Measurements from ENCODE around the gene DHFR. TPM values are rescaled to one million over a fixed set of nuclear protein-coding genes. Genes with fewer than 3 reads are reported as not detected.

Gene DHFR
- polyA plus RNA-seq, 2 of the 4 experiments (the other 2 are of a cell fraction), result 61.3 to 91.1 TPM

DNA sequence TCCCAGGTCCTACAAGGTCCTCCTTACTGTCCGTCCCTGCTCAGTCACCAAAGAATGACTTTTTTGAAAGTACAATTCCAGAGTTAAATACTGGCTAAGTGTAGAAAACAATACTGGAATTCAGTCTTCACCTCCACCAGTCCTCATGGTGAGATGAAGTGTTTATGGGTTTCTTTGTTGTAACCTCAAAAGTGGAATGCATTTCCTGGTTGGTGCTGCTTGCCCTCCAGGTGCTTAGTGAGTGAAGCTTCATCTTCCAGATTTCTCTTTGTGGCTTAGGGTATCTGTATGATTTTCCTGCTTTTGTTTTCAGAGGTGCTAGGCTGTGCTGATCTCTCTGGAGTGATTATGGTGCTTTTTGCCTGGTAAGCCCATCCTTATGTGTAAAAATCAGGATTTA is 49.4 kb upstream of the DHFR start:
- Histone ChIP-seq H3K4me2 (no peak overlapping the region), H3K4me1 (no peaks in the 10 kb centered on the region), H3K9me3 (no peaks in the 10 kb centered on the region), H3K4me3 (no peak overlapping the region), H3K27ac (no peak overlapping the region)
- ATAC-seq (no peak), DNase-seq (ENCODE audit: low read depth in 1 of 2, low spot score in 1 of 2) (no peak), FAIRE-seq (no peak)
- WGBS (ENCODE audit: missing lambda C conversion rate), result 82% methylated on average over 1 of the region's 1 CpG
- TF ChIP-seq RAD21 (conservative IDR thresholded peaks at IDR 0.05 in 1 of 2, IDR thresholded peaks at IDR 0.05 in 1 of 2) (no peak), TP53 (CRISPR knock-in tag; IDR thresholded peaks at IDR 0.05) (no peak), KDM1A (IDR thresholded peaks at IDR 0.05; ENCODE audit: low read depth) (no peak), MAFK (IDR thresholded peaks at IDR 0.05; ENCODE audit: partially characterized antibody) (no peak), HEYL (CRISPR knock-in tag; IDR thresholded peaks at IDR 0.05) (no peak), GATA3 (IDR thresholded peaks at IDR 0.05; ENCODE audit: borderline replicate concordance) (no peak), JUN (IDR thresholded peaks at IDR 0.05) (no peak), JUNB (IDR thresholded peaks at IDR 0.05) (no peak)
- TF ChIP-seq, protein P1, sequence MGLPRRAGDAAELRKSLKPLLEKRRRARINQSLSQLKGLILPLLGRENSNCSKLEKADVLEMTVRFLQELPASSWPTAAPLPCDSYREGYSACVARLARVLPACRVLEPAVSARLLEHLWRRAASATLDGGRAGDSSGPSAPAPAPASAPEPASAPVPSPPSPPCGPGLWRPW (IDR thresholded peaks at IDR 0.05), result no peak
- TF ChIP-seq, protein P2, sequence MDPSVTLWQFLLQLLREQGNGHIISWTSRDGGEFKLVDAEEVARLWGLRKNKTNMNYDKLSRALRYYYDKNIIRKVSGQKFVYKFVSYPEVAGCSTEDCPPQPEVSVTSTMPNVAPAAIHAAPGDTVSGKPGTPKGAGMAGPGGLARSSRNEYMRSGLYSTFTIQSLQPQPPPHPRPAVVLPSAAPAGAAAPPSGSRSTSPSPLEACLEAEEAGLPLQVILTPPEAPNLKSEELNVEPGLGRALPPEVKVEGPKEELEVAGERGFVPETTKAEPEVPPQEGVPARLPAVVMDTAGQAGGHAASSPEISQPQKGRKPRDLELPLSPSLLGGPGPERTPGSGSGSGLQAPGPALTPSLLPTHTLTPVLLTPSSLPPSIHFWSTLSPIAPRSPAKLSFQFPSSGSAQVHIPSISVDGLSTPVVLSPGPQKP (IDR thresholded peaks at IDR 0.05; ENCODE audit: low read depth, low read length), result no peak
- TF ChIP-seq, protein P3, sequence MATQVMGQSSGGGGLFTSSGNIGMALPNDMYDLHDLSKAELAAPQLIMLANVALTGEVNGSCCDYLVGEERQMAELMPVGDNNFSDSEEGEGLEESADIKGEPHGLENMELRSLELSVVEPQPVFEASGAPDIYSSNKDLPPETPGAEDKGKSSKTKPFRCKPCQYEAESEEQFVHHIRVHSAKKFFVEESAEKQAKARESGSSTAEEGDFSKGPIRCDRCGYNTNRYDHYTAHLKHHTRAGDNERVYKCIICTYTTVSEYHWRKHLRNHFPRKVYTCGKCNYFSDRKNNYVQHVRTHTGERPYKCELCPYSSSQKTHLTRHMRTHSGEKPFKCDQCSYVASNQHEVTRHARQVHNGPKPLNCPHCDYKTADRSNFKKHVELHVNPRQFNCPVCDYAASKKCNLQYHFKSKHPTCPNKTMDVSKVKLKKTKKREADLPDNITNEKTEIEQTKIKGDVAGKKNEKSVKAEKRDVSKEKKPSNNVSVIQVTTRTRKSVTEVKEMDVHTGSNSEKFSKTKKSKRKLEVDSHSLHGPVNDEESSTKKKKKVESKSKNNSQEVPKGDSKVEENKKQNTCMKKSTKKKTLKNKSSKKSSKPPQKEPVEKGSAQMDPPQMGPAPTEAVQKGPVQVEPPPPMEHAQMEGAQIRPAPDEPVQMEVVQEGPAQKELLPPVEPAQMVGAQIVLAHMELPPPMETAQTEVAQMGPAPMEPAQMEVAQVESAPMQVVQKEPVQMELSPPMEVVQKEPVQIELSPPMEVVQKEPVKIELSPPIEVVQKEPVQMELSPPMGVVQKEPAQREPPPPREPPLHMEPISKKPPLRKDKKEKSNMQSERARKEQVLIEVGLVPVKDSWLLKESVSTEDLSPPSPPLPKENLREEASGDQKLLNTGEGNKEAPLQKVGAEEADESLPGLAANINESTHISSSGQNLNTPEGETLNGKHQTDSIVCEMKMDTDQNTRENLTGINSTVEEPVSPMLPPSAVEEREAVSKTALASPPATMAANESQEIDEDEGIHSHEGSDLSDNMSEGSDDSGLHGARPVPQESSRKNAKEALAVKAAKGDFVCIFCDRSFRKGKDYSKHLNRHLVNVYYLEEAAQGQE (IDR thresholded peaks at IDR 0.05), result no peak
- POLR2A ChIA-PET, result no interaction called here
- CTCF ChIA-PET, result no interaction called here

DNA sequence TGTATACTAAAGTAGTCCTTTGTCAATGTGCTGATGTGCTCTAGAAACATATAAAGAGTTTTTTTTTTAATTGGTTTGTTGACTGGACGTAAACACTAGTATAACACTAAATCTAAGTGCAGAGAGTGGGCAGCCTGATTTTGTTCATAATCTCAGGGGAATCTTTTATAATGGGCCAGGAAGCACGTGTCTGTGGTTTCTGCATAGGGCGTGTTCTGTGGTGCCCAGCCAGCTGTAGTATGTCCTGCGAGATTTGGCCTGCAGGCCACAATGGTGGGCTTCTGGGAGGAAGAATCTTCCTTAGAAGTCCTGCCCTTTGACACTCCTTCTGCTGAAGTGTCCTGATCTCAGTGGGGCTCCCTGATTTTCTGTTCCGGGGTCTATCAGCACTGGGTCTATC is 49.0 kb upstream of the DHFR start:
- H3K4me2 ChIP-seq, result no peak overlapping the region
- ATAC-seq (no peak), DNase-seq (ENCODE audit: low read depth in 1 of 2, low spot score in 1 of 2) (no peak), FAIRE-seq (no peak)
- H3K27ac ChIP-seq, result no peak overlapping the region
- ChIA-PET POLR2A (no interaction called here), CTCF (no interaction called here)
- 90% methylated on average over 5 of the region's 5 CpGs for WGBS (ENCODE audit: missing lambda C conversion rate)
- H3K9me3 ChIP-seq, result no peaks in the 10 kb centered on the region
- H3K4me3 ChIP-seq, result no peak overlapping the region
- H3K4me1 ChIP-seq, result no peaks in the 10 kb centered on the region
- TF ChIP-seq MAZ (IDR thresholded peaks at IDR 0.05; ENCODE audit: borderline replicate concordance, low read depth, low read length), result no peak
- no peak for TF ChIP-seq HOXA7 (CRISPR knock-in tag; IDR thresholded peaks at IDR 0.05)
- TF ChIP-seq SMC3 (IDR thresholded peaks at IDR 0.05), result no peak
- TF ChIP-seq, protein P4, sequence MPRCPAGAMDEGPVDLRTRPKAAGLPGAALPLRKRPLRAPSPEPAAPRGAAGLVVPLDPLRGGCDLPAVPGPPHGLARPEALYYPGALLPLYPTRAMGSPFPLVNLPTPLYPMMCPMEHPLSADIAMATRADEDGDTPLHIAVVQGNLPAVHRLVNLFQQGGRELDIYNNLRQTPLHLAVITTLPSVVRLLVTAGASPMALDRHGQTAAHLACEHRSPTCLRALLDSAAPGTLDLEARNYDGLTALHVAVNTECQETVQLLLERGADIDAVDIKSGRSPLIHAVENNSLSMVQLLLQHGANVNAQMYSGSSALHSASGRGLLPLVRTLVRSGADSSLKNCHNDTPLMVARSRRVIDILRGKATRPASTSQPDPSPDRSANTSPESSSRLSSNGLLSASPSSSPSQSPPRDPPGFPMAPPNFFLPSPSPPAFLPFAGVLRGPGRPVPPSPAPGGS (IDR thresholded peaks at IDR 0.05), result no peak
- no peak for TF ChIP-seq RAD21 (conservative IDR thresholded peaks at IDR 0.05 in 1 of 2, IDR thresholded peaks at IDR 0.05 in 1 of 2)

DNA sequence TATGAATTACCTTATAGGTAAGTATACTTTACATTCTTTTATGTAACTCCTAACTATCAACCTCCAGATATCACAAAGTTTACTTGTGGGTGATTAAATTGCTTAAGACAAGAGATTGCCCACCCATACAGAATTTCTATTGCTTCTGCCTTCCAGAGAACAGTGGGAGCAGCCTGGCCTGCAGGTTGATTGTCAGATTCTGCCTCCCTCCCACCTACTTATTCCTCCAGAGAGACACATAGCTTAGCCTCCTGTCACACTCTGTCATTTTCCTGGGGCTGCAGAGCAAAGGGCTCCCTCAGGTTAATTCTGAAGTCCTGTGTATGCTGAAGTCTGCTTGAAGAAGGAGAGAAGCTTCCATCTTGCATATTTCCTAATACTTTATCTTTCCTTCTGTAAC is 48.5 kb upstream of the DHFR start:
- Histone ChIP-seq H3K4me2 (no peak overlapping the region), H3K4me3 (no peak overlapping the region), H3K27ac (no peak overlapping the region), H3K4me1 (no peaks in the 10 kb centered on the region), H3K9me3 (no peaks in the 10 kb centered on the region)
- DNase-seq (ENCODE audit: low read depth in 1 of 2, low spot score in 1 of 2) (no peak), FAIRE-seq (no peak), ATAC-seq (no peak)
- CTCF ChIA-PET, result interaction anchor here (2.6 kb wide), 1 partner anchor 492 kb away, joined by 11 read pairs; no protein-coding TSS in a partner anchor
- POLR2A ChIA-PET, result no interaction called here
- TF ChIP-seq, protein P5, sequence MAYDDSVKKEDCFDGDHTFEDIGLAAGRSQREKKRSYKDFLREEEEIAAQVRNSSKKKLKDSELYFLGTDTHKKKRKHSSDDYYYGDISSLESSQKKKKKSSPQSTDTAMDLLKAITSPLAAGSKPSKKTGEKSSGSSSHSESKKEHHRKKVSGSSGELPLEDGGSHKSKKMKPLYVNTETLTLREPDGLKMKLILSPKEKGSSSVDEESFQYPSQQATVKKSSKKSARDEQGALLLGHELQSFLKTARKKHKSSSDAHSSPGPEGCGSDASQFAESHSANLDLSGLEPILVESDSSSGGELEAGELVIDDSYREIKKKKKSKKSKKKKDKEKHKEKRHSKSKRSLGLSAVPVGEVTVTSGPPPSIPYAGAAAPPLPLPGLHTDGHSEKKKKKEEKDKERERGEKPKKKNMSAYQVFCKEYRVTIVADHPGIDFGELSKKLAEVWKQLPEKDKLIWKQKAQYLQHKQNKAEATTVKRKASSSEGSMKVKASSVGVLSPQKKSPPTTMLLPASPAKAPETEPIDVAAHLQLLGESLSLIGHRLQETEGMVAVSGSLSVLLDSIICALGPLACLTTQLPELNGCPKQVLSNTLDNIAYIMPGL (CRISPR knock-in tag; IDR thresholded peaks at IDR 0.05; ENCODE audit: borderline replicate concordance), result no peak
- TF ChIP-seq SMC3 (IDR thresholded peaks at IDR 0.05) (no peak), ZSCAN20 (CRISPR knock-in tag; IDR thresholded peaks at IDR 0.05) (no peak), CBX8 (IDR thresholded peaks at IDR 0.05) (no peak), HOXB5 (CRISPR knock-in tag; IDR thresholded peaks at IDR 0.05) (no peak), ESRRA (IDR thresholded peaks at IDR 0.05; ENCODE audit: borderline replicate concordance, low read length) (no peak), RAD21 (conservative IDR thresholded peaks at IDR 0.05 in 1 of 2, IDR thresholded peaks at IDR 0.05 in 1 of 2) (no peak), POLR2A (IDR thresholded peaks at IDR 0.05; ENCODE audit: low read length) (no peak), EP300 (IDR thresholded peaks at IDR 0.05) (no peak)
- TF ChIP-seq, protein P6, sequence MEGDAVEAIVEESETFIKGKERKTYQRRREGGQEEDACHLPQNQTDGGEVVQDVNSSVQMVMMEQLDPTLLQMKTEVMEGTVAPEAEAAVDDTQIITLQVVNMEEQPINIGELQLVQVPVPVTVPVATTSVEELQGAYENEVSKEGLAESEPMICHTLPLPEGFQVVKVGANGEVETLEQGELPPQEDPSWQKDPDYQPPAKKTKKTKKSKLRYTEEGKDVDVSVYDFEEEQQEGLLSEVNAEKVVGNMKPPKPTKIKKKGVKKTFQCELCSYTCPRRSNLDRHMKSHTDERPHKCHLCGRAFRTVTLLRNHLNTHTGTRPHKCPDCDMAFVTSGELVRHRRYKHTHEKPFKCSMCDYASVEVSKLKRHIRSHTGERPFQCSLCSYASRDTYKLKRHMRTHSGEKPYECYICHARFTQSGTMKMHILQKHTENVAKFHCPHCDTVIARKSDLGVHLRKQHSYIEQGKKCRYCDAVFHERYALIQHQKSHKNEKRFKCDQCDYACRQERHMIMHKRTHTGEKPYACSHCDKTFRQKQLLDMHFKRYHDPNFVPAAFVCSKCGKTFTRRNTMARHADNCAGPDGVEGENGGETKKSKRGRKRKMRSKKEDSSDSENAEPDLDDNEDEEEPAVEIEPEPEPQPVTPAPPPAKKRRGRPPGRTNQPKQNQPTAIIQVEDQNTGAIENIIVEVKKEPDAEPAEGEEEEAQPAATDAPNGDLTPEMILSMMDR (IDR thresholded peaks at IDR 0.05), result no peak
- TF ChIP-seq, protein P1 (IDR thresholded peaks at IDR 0.05), result no peak
- TF ChIP-seq, protein P7, sequence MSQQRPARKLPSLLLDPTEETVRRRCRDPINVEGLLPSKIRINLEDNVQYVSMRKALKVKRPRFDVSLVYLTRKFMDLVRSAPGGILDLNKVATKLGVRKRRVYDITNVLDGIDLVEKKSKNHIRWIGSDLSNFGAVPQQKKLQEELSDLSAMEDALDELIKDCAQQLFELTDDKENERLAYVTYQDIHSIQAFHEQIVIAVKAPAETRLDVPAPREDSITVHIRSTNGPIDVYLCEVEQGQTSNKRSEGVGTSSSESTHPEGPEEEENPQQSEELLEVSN (IDR thresholded peaks at IDR 0.05; ENCODE audit: borderline replicate concordance, low read depth), result no peak

Measured in A549 (cell line).